Stimulated activated CD8-positive, alpha-beta memory T cell treated with anti-CD3 and anti-CD28 coated beads, Interleukin-15, amount 100 ng/mL, for 24 hours (primary cell): Measurements from ENCODE around the gene TTC28.
"Not testable (repeated sequence)": the region's sequence is repeated elsewhere in the genome, so short reads cannot be mapped to it uniquely, and the experiment has no call there.

Experiments
- DNase-seq: peaks from one replicate; pipeline ENCODE4 v3.0.0-alpha.2; 2020; ENCODE audit warnings: low read depth

TTC28 gene

GRCh38 chr22:28102151-28102812 lies 577.4 kb downstream of the TTC28 start:
- no peak for DNase-seq

- DNase-seq = no peak
These were observed 582.0 kb downstream of the TTC28 start for GRCh38 chr22:28097627-28098026.

DNA sequence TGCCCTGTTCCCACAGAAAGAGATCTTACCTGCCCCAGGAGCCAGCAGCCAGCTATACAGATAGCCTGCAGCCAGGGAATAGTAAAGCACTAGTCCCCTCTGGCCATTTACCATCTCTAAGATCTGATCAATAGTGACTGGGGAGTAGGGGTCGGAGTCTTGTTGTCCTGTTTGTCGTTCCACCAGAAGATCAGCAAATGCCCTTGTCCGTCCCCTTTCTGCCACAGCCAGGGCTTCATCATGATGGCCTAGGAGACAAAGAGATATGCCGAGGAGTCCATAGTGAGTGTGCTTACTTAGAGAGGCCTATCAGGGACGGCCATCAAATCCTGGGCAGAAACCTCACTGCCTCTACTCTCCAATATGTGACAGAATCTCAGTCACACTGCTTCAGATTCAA lies 583.5 kb downstream of the TTC28 start:
- DNase-seq = no peak

DNA sequence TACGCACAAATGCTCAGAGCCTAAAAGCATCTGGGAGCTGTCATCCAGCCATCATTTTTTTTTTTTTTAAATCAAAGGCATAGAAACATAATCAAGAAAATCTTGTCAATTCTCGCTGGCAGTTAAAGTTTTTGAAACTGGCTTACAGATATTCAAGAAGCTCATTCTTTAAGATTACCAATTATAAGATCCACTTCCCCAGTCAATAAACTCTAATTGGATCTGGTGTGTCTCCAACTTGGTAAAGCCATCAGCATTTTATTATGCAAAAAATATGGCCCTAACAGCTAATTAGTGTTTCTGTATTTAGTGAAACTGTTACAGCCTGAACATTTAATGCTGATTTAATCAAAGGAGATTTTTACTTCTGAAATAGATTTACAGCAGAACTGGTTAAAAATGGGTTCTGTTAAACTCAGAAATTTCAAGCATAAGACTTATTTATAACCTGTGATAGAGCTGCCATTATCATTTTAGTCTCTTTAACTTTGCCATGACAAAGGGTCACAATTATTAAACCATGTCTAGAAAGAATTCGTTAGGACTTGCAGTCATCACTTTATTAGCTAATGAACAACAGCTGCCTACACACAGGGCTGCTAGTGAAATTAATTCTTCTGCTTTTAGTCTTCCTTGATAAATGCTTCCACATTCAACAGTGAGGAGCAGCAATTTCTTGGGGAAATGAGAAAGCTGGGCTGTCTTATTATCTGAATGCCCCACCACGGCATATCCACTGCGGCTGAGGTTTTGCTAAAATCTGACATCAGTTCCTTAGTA lies 584.1 kb downstream of the TTC28 start:
- no peak for DNase-seq

GRCh38 chr22:28094771-28095170 lies 584.9 kb downstream of the TTC28 start:
- DNase-seq = no peak

- DNase-seq = no peak
These were observed 585.9 kb downstream of the TTC28 start for GRCh38 chr22:28093711-28094110.

DNA sequence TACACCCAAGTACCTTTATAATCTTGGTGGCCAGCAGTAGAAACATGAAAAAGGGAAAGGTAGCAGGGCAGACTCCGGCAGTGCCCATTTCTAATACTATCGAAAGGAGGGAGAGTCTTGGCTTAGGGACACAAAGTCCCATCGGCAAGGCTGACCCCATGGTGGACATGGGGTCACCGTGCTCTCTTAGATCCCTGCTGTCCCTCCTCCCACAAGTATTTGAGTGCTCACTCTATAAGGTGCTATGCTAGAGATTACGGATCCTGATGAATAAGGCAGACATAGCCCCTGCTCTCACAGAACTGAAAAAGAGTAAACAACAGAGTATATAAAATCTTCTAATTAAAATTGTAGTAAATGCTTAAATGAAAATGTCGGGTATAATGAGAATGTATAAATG lies 588.2 kb downstream of the TTC28 start:
- DNase-seq = no peak

DNA sequence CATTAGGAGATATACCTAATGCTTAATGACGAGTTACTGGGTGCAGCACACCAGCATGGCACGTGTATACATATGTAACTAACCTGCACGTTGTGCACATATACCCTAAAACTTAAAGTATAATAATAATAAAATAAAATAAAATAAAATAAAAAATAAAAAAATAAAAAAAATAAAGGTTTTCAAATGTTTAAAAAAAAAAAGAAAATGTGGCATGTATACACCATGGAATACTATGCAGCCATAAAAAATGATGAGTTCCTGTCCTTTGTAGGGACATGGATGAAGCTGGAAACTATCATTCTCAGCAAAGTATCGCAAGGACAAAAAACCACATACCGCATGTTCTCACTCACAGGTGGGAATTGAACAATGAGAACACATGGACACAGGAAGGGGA lies 590.1 kb downstream of the TTC28 start:
- not testable (repeated sequence) for DNase-seq

DNA sequence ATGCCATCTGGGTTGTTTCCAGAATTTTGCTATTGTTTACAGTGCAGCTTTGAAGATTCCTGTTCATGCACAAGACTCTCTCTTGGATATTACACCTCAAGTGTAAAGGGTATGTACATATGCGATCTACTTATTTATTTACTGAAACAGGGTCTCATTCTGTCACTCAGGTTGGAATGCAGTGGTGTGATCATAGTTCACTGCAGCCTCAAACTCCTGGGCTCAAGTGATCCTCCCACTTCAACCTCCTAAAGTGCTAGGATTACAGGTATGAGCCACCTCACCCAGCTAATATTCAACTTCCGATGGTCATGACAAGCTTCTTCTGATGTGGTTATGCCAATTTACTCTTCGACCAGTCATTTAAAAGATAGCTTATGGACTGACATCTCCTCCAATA lies 602.5 kb downstream of the TTC28 start:
- no peak for DNase-seq

GRCh38 chr22:28075358-28075981 lies 604.2 kb downstream of the TTC28 start:
- no peak for DNase-seq

DNA sequence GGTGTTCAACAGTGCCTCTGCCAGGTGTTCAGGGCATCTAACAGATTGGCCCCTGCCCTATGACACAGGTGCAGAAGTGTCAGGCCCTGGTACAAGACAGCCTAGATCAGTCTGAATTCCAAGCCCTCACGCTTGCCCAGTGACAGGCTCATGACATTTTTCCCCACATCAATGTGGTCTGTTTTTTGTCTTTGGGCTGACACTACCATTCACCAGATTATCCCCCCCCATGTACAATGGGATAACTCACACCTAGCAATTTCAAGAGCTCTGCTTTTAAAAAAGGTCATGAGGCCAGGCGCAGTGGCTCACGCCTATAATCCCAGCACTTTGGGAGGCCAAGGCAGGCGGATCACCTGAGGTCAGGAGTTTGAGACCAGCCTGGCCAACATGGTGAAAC lies 605.1 kb downstream of the TTC28 start:
- DNase-seq = no peak

- DNase-seq = no peak
These were observed 607.6 kb downstream of the TTC28 start for GRCh38 chr22:28072066-28072465.

DNA sequence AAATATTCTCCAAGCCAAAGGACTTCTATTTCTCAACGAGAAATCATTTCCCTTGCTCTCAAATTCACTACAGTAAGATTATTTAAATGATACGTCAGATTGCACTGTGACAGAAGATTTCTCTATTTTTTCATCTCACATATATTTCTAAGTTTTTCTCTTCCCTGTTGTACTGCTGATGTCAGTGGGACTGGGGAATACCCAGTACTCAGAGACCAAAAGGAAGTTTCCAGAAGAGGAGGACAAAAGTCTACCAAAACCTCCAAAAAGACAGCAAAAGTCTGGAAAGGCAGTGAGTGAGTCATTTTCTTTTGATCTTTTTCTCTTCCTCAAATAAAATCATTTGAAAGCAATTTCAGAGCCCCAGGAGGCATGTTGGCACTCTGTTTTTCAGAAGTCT lies 610.8 kb downstream of the TTC28 start:
- no peak for DNase-seq

GRCh38 chr22:28064920-28065319 lies 614.7 kb downstream of the TTC28 start:
- no peak for DNase-seq

GRCh38 chr22:28063656-28064055 lies 616.0 kb downstream of the TTC28 start:
- DNase-seq = no peak

DNA sequence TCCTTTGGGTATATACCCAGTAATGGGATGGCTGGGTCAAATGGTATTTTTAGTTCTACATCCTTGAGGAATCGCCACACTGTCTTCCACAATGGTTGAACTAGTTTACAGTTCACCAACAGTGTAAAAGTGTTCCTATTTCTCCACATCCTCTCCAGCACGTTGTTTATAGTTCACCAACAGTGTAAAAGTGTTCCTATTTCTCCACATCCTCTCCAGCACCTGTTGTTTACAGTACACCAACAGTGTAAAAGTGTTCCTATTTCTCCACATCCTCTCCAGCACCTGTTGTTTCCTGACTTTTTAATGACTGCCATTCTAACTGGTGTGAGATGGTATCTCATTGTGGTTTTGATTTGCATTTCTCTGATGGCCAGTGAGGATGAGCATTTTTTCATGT lies 619.0 kb downstream of the TTC28 start:
- not testable (repeated sequence) for DNase-seq

DNA sequence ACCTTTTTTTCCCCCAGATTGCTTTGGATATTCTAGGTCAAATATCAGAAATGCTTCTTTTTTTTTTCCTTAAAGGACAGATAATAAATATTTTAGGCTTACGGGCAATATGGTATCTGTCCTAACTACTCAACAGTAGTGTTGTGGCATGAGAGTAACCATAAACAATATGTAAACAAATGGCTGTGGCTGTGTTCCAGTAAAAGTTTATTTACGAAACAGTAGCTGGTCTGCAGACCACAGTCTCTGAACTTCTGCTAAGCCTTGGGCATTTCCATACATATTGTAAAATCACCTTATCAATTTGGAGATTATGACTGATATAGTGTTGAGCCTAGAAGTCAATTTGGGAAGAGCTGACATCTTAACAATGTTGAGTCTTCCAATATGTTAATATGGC lies 621.6 kb downstream of the TTC28 start:
- DNase-seq = no peak

DNA sequence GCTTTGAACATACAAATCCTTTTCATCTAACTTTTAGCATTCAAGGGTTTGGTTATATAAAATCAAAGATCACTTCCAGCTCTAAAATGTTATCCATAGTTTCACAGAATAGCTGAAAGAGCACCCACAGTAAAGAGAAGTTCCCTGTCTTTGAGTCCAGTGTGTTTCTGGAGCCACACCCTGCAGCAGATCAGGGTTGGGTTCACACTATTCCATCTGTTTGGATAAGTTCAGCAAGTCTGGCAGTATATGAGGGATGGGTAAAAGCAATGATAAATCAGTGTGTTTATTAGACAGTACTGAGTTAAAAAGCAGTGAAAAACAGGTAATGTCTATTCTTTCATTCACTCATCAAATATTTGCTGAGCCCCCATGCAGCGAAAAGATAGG lies 624.8 kb downstream of the TTC28 start:
- no peak for DNase-seq

DNA sequence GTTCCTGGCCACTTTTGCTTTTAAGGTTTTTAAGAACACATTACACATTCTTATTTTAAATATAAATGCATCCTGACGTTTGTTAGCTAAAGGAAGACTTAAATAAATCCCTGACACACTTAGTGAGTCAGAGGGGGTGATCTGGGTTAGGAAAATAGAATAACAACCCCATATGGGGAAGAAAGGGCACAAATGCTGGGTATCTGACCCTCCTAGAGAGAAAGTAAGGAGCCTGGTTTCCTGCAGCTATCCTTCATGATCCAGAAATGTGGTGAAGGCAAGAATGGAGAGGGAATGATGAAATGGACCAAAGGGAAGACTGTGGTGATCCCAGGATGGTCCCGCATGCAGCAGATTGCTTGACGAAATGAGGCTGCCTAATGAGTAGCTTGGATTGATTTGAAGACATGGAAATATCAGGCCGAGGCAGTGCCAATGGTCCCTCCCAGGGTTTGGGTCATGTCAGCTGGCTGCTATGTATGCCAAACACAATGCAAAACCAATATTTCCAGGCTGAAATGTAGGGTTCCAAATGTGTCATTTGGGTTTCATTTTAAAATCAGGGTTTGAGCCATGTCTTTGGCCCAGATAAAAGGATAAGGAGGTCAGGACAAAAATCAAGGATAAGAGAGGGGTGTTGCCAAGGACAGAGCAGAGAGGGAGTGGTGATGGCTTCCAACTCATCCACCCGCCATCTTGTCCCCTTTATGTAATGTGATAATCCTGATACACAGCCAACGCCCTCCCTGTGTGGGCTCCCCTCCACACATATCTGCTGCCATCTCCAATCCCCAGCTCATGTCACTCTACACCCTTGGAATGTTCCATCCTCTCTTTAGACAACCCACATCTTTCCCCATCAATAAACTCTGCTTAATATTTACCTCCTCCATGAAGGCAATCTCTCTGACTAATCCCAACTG lies 625.5 kb downstream of the TTC28 start:
- no peak for DNase-seq

DNA sequence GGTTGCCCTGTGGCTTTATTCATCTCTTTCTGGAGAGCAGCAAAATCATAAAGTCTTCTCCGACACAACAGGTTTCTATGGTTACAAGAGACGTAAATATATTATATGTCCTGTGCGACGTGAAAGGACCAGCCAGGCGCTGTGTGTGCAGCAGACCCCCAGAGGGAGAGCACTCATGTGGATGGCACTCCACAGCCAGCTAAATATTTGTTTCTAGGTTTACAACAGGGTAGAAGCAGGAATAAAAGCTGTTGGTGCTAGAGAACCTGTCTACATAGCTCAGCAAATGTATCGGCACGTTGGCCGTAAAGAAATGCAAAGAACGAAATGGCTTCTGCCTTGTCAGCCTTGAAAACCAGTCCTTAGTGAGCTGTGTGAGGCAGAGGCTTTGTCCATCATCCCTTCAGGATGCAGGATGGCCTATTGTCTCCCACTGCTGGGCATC lies 626.8 kb downstream of the TTC28 start:
- no peak for DNase-seq

GRCh38 chr22:28051787-28052356 lies 627.8 kb downstream of the TTC28 start:
- no peak for DNase-seq
